LNCaP clone FGC (cell line): ENCODE data around the gene RFLNA.
"Not testable (repeated sequence)": the region's sequence is repeated elsewhere in the genome, so short reads cannot be mapped to it uniquely, and the experiment has no call there.

ENCODE experiments used
- DNase-seq: peaks from one replicate; pipeline ENCODE4 v3.0.0-alpha.2; 2011; ENCODE audit warnings: low read depth
- H3K4me3 ChIP-seq: 2 replicates; pipeline ENCODE4 v1.5.1; 2011; ENCODE audit warnings: mild to moderate bottlenecking, low read depth, low read length, control low read depth
- CTCF ChIP-seq: IDR thresholded peaks from 2 replicates; pipeline ENCODE4 v1.5.1; 2012; ENCODE audit warnings: mild to moderate bottlenecking; ENCODE audit not compliant: control insufficient read depth, insufficient read depth; ENCODE audit errors: extremely low read depth

Gene RFLNA

DNA sequence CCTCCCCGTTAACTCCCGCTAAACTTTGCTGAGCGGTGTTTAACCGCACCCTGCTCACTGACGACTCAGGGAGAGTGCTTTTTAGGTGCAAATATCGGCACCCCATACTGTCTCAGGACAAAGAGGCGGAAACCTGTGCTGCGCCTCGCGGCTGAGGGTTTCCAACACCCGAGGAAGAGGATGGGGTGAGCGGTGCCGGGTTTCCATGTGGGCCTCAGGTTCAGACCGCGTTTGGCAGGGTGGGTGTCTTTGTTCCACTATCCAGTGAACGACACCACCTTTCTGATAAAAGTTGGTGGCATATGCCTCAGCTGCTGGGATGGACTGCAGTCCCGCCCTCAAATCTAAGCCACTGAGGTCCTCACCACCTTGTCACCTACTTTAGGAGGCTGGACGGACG lies 3.0 kb downstream of the RFLNA start:
- no peak for DNase-seq
- TF ChIP-seq CTCF = no peak
- no peak overlapping the region for H3K4me3 ChIP-seq

GRCh38 chr12:124298685-124299410 lies 4.0 kb downstream of the RFLNA start:
- no peak overlapping the region for H3K4me3 ChIP-seq
- DNase-seq = no peak
- TF ChIP-seq CTCF = no peak

DNA sequence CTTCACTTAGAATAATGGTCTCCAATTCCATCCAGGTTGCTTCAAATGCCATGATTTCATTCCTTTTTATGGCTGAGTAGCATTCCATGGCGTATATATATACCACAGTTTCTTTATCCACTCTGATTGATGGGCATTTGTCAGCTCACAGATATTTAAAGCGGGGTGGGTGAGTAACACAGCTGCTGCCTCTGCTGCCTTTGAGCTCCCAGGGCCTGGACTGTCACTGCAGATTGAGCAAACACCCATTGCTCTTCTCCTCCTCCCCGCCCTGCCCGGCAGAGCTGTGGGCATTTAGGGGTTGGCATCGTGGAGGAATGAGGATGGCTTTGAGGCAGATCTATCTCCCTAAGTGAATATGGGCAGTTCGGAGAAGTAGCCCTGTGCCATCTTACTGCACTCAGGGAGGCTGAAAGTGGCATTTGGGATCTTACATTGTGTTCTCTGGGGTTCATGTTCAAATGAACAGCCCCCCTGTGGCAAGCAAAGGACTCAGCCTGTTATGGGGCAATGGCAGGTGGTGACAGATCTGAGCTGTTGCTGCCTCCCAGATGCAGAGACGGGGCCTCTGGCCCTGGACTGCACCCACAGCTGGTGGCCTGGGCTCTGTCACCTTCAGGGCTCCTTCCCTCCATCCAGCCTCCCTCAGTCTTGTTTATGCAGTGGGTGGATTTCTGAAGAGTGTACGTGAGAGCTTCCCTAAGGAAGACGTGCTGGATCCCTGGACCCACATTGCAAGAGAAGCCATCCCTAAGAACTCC lies 4.9 kb downstream of the RFLNA start:
- TF ChIP-seq CTCF = no peak
- no peak for DNase-seq

GRCh38 chr12:124300657-124301056 lies 5.8 kb downstream of the RFLNA start:
- H3K4me3 ChIP-seq, DNase-seq: not testable (repeated sequence)

More for the DNA sequence above, 4.9 kb downstream of the RFLNA start:
- no peak overlapping the region for H3K4me3 ChIP-seq

DNA sequence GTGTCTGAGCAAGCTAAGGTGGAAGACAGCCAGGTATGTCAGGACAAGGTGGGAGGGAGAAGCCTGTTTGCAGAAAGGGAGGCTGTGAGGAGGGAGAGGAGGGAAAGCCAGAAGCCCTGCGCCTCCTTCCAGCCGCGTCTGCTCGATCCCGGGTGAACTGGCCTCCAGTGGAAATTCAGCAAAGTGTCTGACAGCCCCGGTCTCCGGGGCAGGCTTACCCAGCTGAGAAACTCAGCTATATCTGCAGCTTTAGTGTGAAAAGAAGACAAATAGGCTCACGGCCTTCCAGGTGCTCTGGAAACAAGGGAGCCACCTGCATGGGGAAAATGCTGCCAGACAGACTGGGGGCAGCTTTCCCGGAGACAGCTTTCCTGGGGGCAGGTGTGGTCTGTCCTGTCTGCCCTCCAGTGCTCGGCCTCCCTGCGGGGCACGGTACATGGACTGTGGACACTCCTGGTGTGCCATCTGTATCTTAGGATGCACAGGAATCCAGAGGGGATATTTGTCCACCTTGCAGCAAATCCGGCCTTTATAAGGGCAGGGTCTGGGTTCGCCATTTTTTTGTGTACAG lies 6.3 kb downstream of the RFLNA start:
- no peak for TF ChIP-seq CTCF
- DNase-seq = no peak
- no peak overlapping the region for H3K4me3 ChIP-seq

GRCh38 chr12:124302241-124302806 lies 7.4 kb downstream of the RFLNA start:
- no peak for TF ChIP-seq CTCF
- no peak overlapping the region for H3K4me3 ChIP-seq

More at GRCh38 chr12:124302241-124302806, 7.4 kb downstream of the RFLNA start:
- DNase-seq = no peak
